B cell (primary cell): ENCODE results near the gene CLDN6. TPM values are rescaled to one million over a fixed set of nuclear protein-coding genes. Genes with fewer than 3 reads are reported as not detected.

Experiments
- ATAC-seq: fragments of 200-7000 bp; cut with Tn5 transposase; one replicate; pipeline ENCODE4 v1.10.0; 2021; ENCODE audit warnings: low read depth, mild to moderate bottlenecking, moderate number of reproducible peaks, moderate library complexity
- CTCF ChIA-PET: fragments of 350-600 bp; sonication (Branson Sonifier 250); formaldehyde crosslinking; loops from one replicate; lab custom pipeline; 2021; ENCODE audit warnings: antibody characterized with exemption, inconsistent platforms; lab: Charles Lee
- POLR2A ChIA-PET: fragments of 350-600 bp; sonication (Branson Sonifier 250); formaldehyde crosslinking; loops from one replicate; lab custom pipeline; 2021; ENCODE audit warnings: antibody characterized with exemption; lab: Charles Lee
- DNase-seq: peaks from one replicate; pipeline ENCODE4 v3.0.0; 2013
- H2AFZ ChIP-seq: 2 replicates; pipeline ENCODE4 v1.6.1; 2012; ENCODE audit warnings: mild to moderate bottlenecking, low read depth, low read length; ENCODE audit not compliant: insufficient read depth, poor library complexity, severe bottlenecking
- H3K27ac ChIP-seq, 2 donors: 1 replicate in 1 of 2; 2 replicates in 1 of 2; pipeline ENCODE4 v1.5.1; 2012 to 2013; ENCODE audit warnings: low read length in 2 of 2, mild to moderate bottlenecking in 2 of 2, moderate library complexity in 1 of 2
- H3K27me3 ChIP-seq, 4 experiments: fragments of 200-600 bp in 1 of 4; sonication (generic) in 1 of 4; replicated peaks in 1 of 4; 1 replicate in 2 of 4; 2 replicates in 2 of 4; pipeline versions ENCODE4 v1.6.1 to v1.7.0; 2013 to 2016; ENCODE audit warnings: low read length in 3 of 4, mild to moderate bottlenecking in 2 of 4, mixed read lengths in 1 of 4, moderate library complexity in 1 of 4; ENCODE audit not compliant: insufficient read depth in 4 of 4, control insufficient read depth in 3 of 4; ENCODE audit errors: control extremely low read depth in 1 of 4
- H3K36me3 ChIP-seq, 2 experiments: replicated peaks in 1 of 2; 1 replicate in 1 of 2; 2 replicates in 1 of 2; pipeline versions ENCODE4 v1.6.1 to v1.7.1; 2013; ENCODE audit warnings: low read length in 1 of 2; ENCODE audit not compliant: insufficient read depth in 2 of 2, control insufficient read depth in 1 of 2; ENCODE audit errors: control extremely low read depth in 1 of 2, extremely low read depth in 1 of 2
- H3K4me1 ChIP-seq, 2 donors: fragments of 200-600 bp in 1 of 2; sonication (generic) in 1 of 2; 1 replicate in 1 of 2; 2 replicates in 1 of 2; pipeline versions ENCODE4 v1.5.1 to v1.6.1; 2013 to 2017; ENCODE audit warnings: low read length in 2 of 2; ENCODE audit not compliant: control insufficient read depth in 2 of 2, insufficient read depth in 2 of 2
- H3K4me2 ChIP-seq: replicated peaks from 2 replicates; pipeline ENCODE3; 2012; ENCODE audit warnings: mild to moderate bottlenecking, low read depth, low read length; ENCODE audit not compliant: poor library complexity, severe bottlenecking
- H3K4me3 ChIP-seq, 5 experiments: fragments of 200-600 bp in 1 of 5; sonication (generic) in 1 of 5; 1 replicate in 3 of 5; 2 replicates in 2 of 5; pipeline versions ENCODE4 v1.5.1 to v1.7.0; 2011 to 2016; ENCODE audit warnings: low read length in 4 of 5, mild to moderate bottlenecking in 4 of 5, low read depth in 2 of 5, control low read depth in 1 of 5, moderate library complexity in 1 of 5; ENCODE audit not compliant: insufficient read depth in 1 of 5; ENCODE audit errors: control extremely low read depth in 1 of 5, extremely low read depth in 1 of 5
- H3K79me2 ChIP-seq: fragments of 200-600 bp; sonication (generic); one replicate; pipeline ENCODE4 v1.6.0; 2016; ENCODE audit warnings: low read length; ENCODE audit not compliant: control insufficient read depth, insufficient read depth
- H3K9ac ChIP-seq: fragments of 200-600 bp; sonication (generic); 2 replicates; pipeline ENCODE4 v1.6.1; 2017; ENCODE audit warnings: mild to moderate bottlenecking, low read length, moderate library complexity
- H3K9me3 ChIP-seq, 3 donors: one replicate each; pipeline versions ENCODE4 v1.6.1 to v1.7.1; 2013; ENCODE audit warnings: low read length in 2 of 3; ENCODE audit not compliant: control insufficient read depth in 2 of 3, insufficient read depth in 1 of 3; ENCODE audit errors: control extremely low read depth in 1 of 3
- H4K20me1 ChIP-seq: 2 replicates; pipeline ENCODE4 v1.6.0; 2012; ENCODE audit warnings: mild to moderate bottlenecking, low read length; ENCODE audit not compliant: insufficient read depth, control insufficient read depth, poor library complexity, severe bottlenecking
- H3K27ac Mint-ChIP-seq: one replicate; pipeline ENCODE4 v1.8.0; 2021; ENCODE audit warnings: mixed read lengths
- H3K27me3 Mint-ChIP-seq: one replicate; pipeline ENCODE4 v1.8.0; 2021; ENCODE audit warnings: mixed read lengths
- H3K4me1 Mint-ChIP-seq: one replicate; pipeline ENCODE4 v1.8.0; 2021; ENCODE audit warnings: mixed read lengths
- H3K4me3 Mint-ChIP-seq: one replicate; pipeline ENCODE4 v1.8.0; 2021; ENCODE audit warnings: mixed read lengths
- H3K9me3 Mint-ChIP-seq: one replicate; pipeline ENCODE4 v1.8.0; 2022; ENCODE audit warnings: mixed read lengths; ENCODE audit not compliant: insufficient read depth
- CTCF ChIP-seq: fragments of 200-600 bp; IDR thresholded peaks from one replicate; pipeline ENCODE4 v1.8.0; 2022; ENCODE audit warnings: antibody characterized with exemption, mild to moderate bottlenecking
- EZH2 ChIP-seq: IDR thresholded peaks from 2 replicates; pipeline ENCODE4 v1.6.1; 2012; ENCODE audit warnings: borderline replicate concordance, low read depth, mild to moderate bottlenecking, moderate library complexity, low read length; ENCODE audit not compliant: insufficient read depth, poor library complexity, severe bottlenecking
- WGBS: methylation state at CpG from one replicate; pipeline ENCODE4 v1.1.5; 2013; ENCODE audit warnings: missing lambda C conversion rate; ENCODE audit not compliant: insufficient coverage; 5-methylcytosine and 5-hydroxymethylcytosine counted together
- intact Hi-C: fragments of 100-400 bp; cut with micrococcal nuclease; formaldehyde crosslinking; loops from one replicate; pipeline ENCODE4 v1.10.0; 2022
- polyA plus RNA-seq: library from polyadenylated mRNA; depleted of rRNA; stranded (reverse); fragments of >200 nt; gene quantifications from 2 replicates; pipeline ENCODE4 v1.2.3, GENCODE V29; 2012
- total RNA-seq, 2 donors: library from RNA; stranded (reverse); fragments of 120-200 nt in 1 of 2; gene quantifications; 1 replicate in 1 of 2; 2 replicates in 1 of 2; pipeline versions ENCODE4 v1.2.3 to v1.2.4, GENCODE V29; 2013 to 2022

CLDN6 gene
- total and polyA plus RNA-seq, 2 donors (not counting 1 experiment from before 2014, with no cell fraction given), result not detected

DNA sequence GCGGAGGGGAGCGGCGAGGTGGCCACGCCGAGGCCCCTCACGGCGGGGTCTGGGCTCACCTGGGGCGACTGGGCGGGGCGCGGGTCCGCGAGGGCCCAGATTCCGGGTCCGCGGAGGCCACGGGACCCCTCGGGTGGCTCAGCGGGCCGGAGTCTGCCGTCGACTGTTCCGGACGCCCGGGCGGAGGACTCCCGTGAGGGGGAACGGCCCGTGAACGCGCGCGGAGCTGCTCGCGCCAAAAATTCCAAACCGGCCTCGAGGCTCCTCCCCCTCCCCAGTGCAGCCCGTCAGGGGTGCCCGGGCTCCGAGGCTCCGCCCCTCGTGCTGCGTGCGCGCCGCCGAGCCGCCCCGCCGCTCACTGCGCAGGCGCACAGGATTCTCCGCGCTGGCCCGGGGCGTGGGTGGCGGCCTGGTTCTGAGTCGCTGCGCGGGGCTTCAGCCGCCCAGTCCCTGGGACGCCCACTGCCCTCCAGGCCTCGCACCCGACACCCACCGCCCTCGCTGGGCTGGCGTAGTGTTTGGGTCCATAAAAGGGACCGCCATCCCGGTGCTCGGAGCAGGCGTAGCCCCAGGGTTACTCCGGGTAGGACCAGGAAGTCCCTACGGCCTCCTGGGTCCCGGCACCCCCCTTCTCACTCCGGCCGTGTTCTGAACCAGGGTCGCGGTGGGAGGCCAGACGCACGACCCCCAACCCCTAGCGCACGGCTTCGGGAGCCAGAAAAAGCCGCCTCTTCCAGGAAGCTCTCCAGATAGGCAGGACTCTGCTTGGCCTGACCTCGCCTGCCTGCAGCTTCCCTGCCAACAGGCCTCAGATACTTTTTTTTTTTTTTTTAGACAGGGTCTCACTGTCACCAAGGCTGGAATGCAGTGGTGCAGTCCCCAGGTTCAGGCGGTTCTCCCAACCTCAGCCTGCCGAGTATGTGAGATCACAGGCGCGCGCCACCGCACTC, 37.5 kb downstream of the CLDN6 start, which contains the start of gene PKMYT1:
PKMYT1 (minus strand) TSS at position 220 of the 950 bp plus-strand sequence. CDS start 789 bp downstream, outside the sequence.
- Histone ChIP-seq H3K79me2 (peaks cover 6% of the 10 kb centered on the region), H3K27me3 (peaks cover 0 to 8% (median 1%) of the 10 kb centered on the region in 4 experiments), H3K4me1 (peaks cover 18 to 39% of the 10 kb centered on the region in 2 donors), H4K20me1 (peaks cover 5% of the 10 kb centered on the region), H3K27ac (peak within 1 kb of the TSS; percentile 71 to 83), H3K9me3 (no peaks in the 10 kb centered on the region), H3K9ac (peak within 1 kb of the TSS; percentile 98), H2AFZ (peak within 1 kb of the TSS; percentile 94), H3K4me2 (peak within 1 kb of the TSS; percentile 99), H3K4me3 (peak within 1 kb of the TSS; percentile 57 to 96 (median 82)), H3K36me3 (no peaks in the 10 kb centered on the region)
- DNase-seq (peak; percentile 96), ATAC-seq (peak; percentile 93)
- ChIA-PET CTCF (interaction anchor here (0.6 to 1.8 kb wide), 6 partner anchors 22 to 615 kb away, joined by 3 to 8 read pairs (median 4); no protein-coding TSS in a partner anchor), POLR2A (interaction anchor here (0.5 to 1.5 kb wide), 5 partner anchors 10 to 179 kb away, joined by 3 to 10 read pairs (median 3); no protein-coding TSS in a partner anchor)
- H3K27me3 Mint-ChIP-seq, result no peaks in the 10 kb centered on the region
- no peak for TF ChIP-seq CTCF
- no peak for TF ChIP-seq EZH2
- peak within 1 kb of the TSS; percentile 84 for H3K27ac Mint-ChIP-seq
- WGBS, result 3% methylated on average over 84 of the region's 91 CpGs
- peaks cover 21% of the 10 kb centered on the region for H3K4me1 Mint-ChIP-seq
- no peaks in the 10 kb centered on the region for H3K9me3 Mint-ChIP-seq
- intact Hi-C loops, result loop anchor here (1.0 to 5.0 kb wide), 4 partner anchors 11 to 203 kb away; partner anchors contain the start of genes ELOB, FLYWCH2 and PAQR4
- H3K4me3 Mint-ChIP-seq, result peak within 1 kb of the TSS; percentile 81
